GM12878 (cell line): ENCODE results near the gene DTX3. TPM values are rescaled to one million over a fixed set of nuclear protein-coding genes. Genes with fewer than 3 reads are reported as not detected.

Experiments used
- ATAC-seq: fragments of 200-7000 bp; cut with Tn5 transposase; 3 replicates; pipeline ENCODE4 v1.9.1; 2020; ENCODE audit warnings: mild to moderate bottlenecking, moderate library complexity
- BruUV-seq: library from RNA; stranded (reverse); fragments of 400-500 nt; replicated peaks from 2 replicates; lab custom pipeline; 2021; lab: Mats Ljungman, UMichigan
- CTCF ChIA-PET: fragments of 300-600 bp; sonication (Branson Sonifier 250); formaldehyde crosslinking; extraction: SDS; loops from one replicate; lab custom pipeline; 2021; ENCODE audit warnings: inconsistent platforms; lab: Yijun Ruan, JAX
- POLR2A ChIA-PET: fragments of 350-600 bp; formaldehyde crosslinking; extraction: SDS; loops from one replicate; lab custom pipeline; 2021; ENCODE audit warnings: inconsistent platforms; lab: Charles Lee
- RAD21 ChIA-PET: fragments of 300-600 bp; sonication (Branson Sonifier 250); formaldehyde crosslinking; loops from one replicate; lab custom pipeline; 2023; ENCODE audit warnings: antibody characterized with exemption; ENCODE audit not compliant: unreplicated experiment; lab: Charles Lee
- SMC1A ChIA-PET: fragments of 300-600 bp; sonication (Branson Sonifier 250); formaldehyde crosslinking; loops from one replicate; lab custom pipeline; 2023; ENCODE audit not compliant: unreplicated experiment, uncharacterized antibody; lab: Charles Lee
- DNase-seq: peaks from one replicate; pipeline ENCODE4 v3.0.0-alpha.2; 2011; ENCODE audit warnings: low read depth, low spot score
- FAIRE-seq: peaks from 3 replicates; lab custom pipeline; 2011; peaks lifted over from hg19 to GRCh38; lab: Jason Lieb, UNC
- H2AFZ ChIP-seq: 2 replicates; pipeline ENCODE4 v1.6.0; 2011; ENCODE audit warnings: low read depth, low read length, control low read depth; ENCODE audit not compliant: control insufficient read depth
- H3K27ac ChIP-seq: 2 replicates; pipeline ENCODE4 v1.5.1; 2011; ENCODE audit warnings: control low read depth; ENCODE audit not compliant: control insufficient read depth, insufficient read depth
- H3K27me3 ChIP-seq, 2 experiments: replicated peaks in 1 of 2; 2 replicates each; pipeline versions ENCODE4 v1.6.0 to v1.6.1; 2011; ENCODE audit warnings: low read length in 1 of 2; ENCODE audit not compliant: control insufficient read depth in 2 of 2, insufficient read depth in 2 of 2
- H3K36me3 ChIP-seq, 2 experiments: 2 replicates each; pipeline ENCODE4 v1.5.1; 2011; ENCODE audit warnings: low read length in 1 of 2; ENCODE audit not compliant: control insufficient read depth in 2 of 2, insufficient read depth in 2 of 2
- H3K4me1 ChIP-seq: 2 replicates; pipeline ENCODE4 v1.6.1; 2011; ENCODE audit warnings: mild to moderate bottlenecking, low read length, moderate library complexity, mixed read lengths; ENCODE audit not compliant: control insufficient read depth, insufficient read depth
- H3K4me2 ChIP-seq: 2 replicates; pipeline ENCODE4 v1.6.0; 2011; ENCODE audit warnings: control low read depth; ENCODE audit not compliant: control insufficient read depth, insufficient read depth
- H3K4me3 ChIP-seq: fragments of 200-600 bp; sonication (generic); 2 replicates; pipeline ENCODE4 v1.5.1; 2016
- H3K79me2 ChIP-seq: 2 replicates; pipeline ENCODE4 v1.6.0; 2011; ENCODE audit warnings: low read length; ENCODE audit not compliant: control insufficient read depth, insufficient read depth
- H3K9ac ChIP-seq: 2 replicates; pipeline ENCODE4 v1.8.0; 2011; ENCODE audit warnings: low read length, control low read depth, mixed read lengths; ENCODE audit not compliant: control insufficient read depth, insufficient read depth
- H3K9me3 ChIP-seq: replicated peaks from 3 replicates; pipeline ENCODE4 v1.5.1; 2011; ENCODE audit warnings: mild to moderate bottlenecking, low read length; ENCODE audit not compliant: control insufficient read depth, insufficient read depth
- H4K20me1 ChIP-seq: 2 replicates; pipeline ENCODE4 v1.6.0; 2011; ENCODE audit not compliant: control insufficient read depth, insufficient read depth
- CBFB ChIP-seq: IDR thresholded peaks from 2 replicates; pipeline ENCODE4 v1.6.1; 2016; ENCODE audit warnings: antibody characterized with exemption, low read depth
- EGR1 ChIP-seq, 2 experiments: IDR thresholded peaks; 1 replicate in 1 of 2; 2 replicates in 1 of 2; pipeline ENCODE4 v1.6.1; 2011 to 2012; ENCODE audit warnings: low read depth in 2 of 2, low read length in 2 of 2, borderline replicate concordance in 1 of 2, mild to moderate bottlenecking in 1 of 2, moderate library complexity in 1 of 2
- EP300 ChIP-seq, 2 experiments: fragments of 150-350 bp in 1 of 2; IDR thresholded peaks; 2 replicates each; pipeline ENCODE4 v1.6.1; 2011 to 2012; ENCODE audit warnings: low read depth in 2 of 2, low read length in 2 of 2, borderline replicate concordance in 1 of 2, improper control_type of control experiment in 1 of 2, inconsistent platforms in 1 of 2; ENCODE audit not compliant: control insufficient read depth in 1 of 2
- FOXK2 ChIP-seq: fragments of 450-650 bp; IDR thresholded peaks from 2 replicates; pipeline ENCODE4 v1.6.1; 2017; ENCODE audit warnings: mild to moderate bottlenecking, moderate library complexity
- FOXM1 ChIP-seq: IDR thresholded peaks from 2 replicates; pipeline ENCODE4 v1.6.1; 2012; ENCODE audit warnings: low read depth, mild to moderate bottlenecking, inconsistent platforms, low read length, moderate library complexity
- IKZF2 ChIP-seq, 2 experiments: fragments of 450-650 bp; IDR thresholded peaks; 2 replicates each; pipeline ENCODE4 v1.6.1; 2017; ENCODE audit warnings: mild to moderate bottlenecking in 2 of 2, moderate library complexity in 2 of 2
- MTA2 ChIP-seq: fragments of 450-650 bp; IDR thresholded peaks from 2 replicates; pipeline ENCODE4 v1.6.1; 2016; ENCODE audit warnings: low read depth, mild to moderate bottlenecking, moderate library complexity
- PAX5 ChIP-seq: IDR thresholded peaks from 2 replicates; pipeline ENCODE4 v1.6.1; 2011; ENCODE audit warnings: low read depth, low read length, borderline replicate concordance
- POU2F2 ChIP-seq: IDR thresholded peaks from 3 replicates; pipeline ENCODE4 v1.6.1; 2011; ENCODE audit warnings: low read depth, mild to moderate bottlenecking, low read length, borderline replicate concordance
- SP1 ChIP-seq: IDR thresholded peaks from one replicate; pipeline ENCODE4 v1.6.1; 2011; ENCODE audit warnings: low read depth, low read length
- SUZ12 ChIP-seq: fragments of 200-600 bp; sonication (generic); IDR thresholded peaks from one replicate; pipeline ENCODE4 v1.6.1; 2018; ENCODE audit warnings: antibody characterized with exemption, mild to moderate bottlenecking; ENCODE audit not compliant: unreplicated experiment
- TCF7 ChIP-seq: IDR thresholded peaks from 2 replicates; pipeline ENCODE4 v1.6.1; 2014; ENCODE audit warnings: antibody characterized with exemption, borderline replicate concordance
- ZNF622 ChIP-seq: fragments of 450-650 bp; IDR thresholded peaks from 2 replicates; pipeline ENCODE4 v1.6.1; 2017; ENCODE audit warnings: mild to moderate bottlenecking, inconsistent platforms
- WGBS: methylation state at CpG from one replicate; pipeline ENCODE4 v1.1.6; 2016; ENCODE audit warnings: low lambda C conversion rate; ENCODE audit not compliant: insufficient replicate concordance, insufficient coverage; ENCODE audit errors: missing lambda C conversion rate; 5-methylcytosine and 5-hydroxymethylcytosine counted together
- in situ Hi-C: fragments of 300-500 bp; cut with MboI; formaldehyde crosslinking; loops from 9 replicates; pipeline ENCODE4 v1.14.3; 2018; ENCODE audit warnings: mixed read lengths
- intact Hi-C: fragments of 100-400 bp; cut with micrococcal nuclease; formaldehyde crosslinking; loops from one replicate; pipeline ENCODE4 v1.14.2; 2022; ENCODE audit not compliant: unreplicated experiment
- polyA plus RNA-seq, 11 experiments: library from polyadenylated mRNA; depleted of rRNA in 4 of 11; unstranded in 6 of 11; stranded (reverse) in 5 of 11; fragments of >200 nt; fragmentation: Nextera tagmentation in 4 of 11; fragmentation: Illumina TruSeq in 1 of 11; extraction: Ambion mirVana in 4 of 11; extraction: Trizol in 1 of 11; gene quantifications; 1 replicate in 1 of 11; 2 replicates in 10 of 11; pipeline versions ENCODE4 v1.2.1 to v1.2.3, GENCODE V29; 2011 to 2016; ENCODE audit warnings: inconsistent platforms in 2 of 11, missing spikeins in 2 of 11, low read depth in 1 of 11
- total RNA-seq, 4 experiments: library from RNA; depleted of rRNA in 3 of 4; stranded (reverse); fragments of >200 nt in 3 of 4; fragmentation: Illumina TruSeq in 1 of 4; extraction: Trizol in 1 of 4; gene quantifications; 2 replicates each; pipeline versions ENCODE4 v1.2.1 to v1.2.3, GENCODE V29; 2013 to 2021
- TF ChIP-seq, protein P1 (sequence below): fragments of 450-650 bp; IDR thresholded peaks from 2 replicates; pipeline ENCODE4 v1.6.1; 2017; ENCODE audit warnings: low read depth, mild to moderate bottlenecking, moderate library complexity
- TF ChIP-seq, protein P2 (sequence below): fragments of 450-650 bp; IDR thresholded peaks from 2 replicates; pipeline ENCODE4 v1.6.1; 2017; ENCODE audit warnings: borderline replicate concordance
- TF ChIP-seq, protein P3 (sequence below): IDR thresholded peaks from 2 replicates; pipeline ENCODE4 v1.6.1; 2011; ENCODE audit warnings: low read depth, mild to moderate bottlenecking, low read length, moderate library complexity, borderline replicate concordance; ENCODE audit errors: extremely low read depth
- TF ChIP-seq, protein P4 (sequence below): IDR thresholded peaks from 2 replicates; pipeline ENCODE4 v1.6.1; 2011; ENCODE audit warnings: borderline replicate concordance, low read depth, mild to moderate bottlenecking, moderate library complexity, low read length; ENCODE audit not compliant: insufficient read depth, poor library complexity, severe bottlenecking

DTX3 gene
- total and polyA plus RNA-seq, 10 of the 15 experiments (the other 5 are each of a cell fraction or from before 2014, with no cell fraction given), result 1.1 to 13.6 (median 5.6) TPM

DNA sequence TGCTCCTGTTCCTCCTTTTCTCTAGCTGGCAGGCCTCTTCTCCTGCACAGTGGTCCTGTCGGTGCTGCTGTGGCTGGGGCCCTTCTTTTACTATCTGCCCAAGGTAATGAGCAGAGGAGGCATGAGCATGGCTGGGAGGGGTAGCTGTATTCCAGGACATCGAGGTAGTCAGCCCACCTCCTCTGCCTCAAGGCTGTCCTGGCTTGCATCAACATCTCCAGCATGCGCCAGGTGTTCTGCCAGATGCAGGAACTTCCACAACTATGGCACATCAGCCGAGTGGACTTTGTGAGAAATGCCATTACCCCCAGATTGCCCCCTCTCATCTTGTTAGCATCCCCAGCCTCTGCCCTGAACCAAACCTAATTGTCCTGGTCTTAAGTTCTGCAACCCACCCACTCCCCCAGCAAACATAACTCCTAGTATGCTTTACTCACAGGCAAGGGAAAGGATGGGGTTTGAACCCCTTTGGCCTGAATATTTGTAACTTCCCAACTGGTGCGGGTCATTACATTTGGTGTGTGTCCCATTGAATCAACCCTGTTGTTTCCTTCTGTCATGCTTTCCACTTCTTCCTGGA, 19.3 kb downstream of the DTX3 start (continued):
- TF ChIP-seq SP1, result no peak
- TF ChIP-seq IKZF2 (IDR thresholded peaks at IDR 0.05), result no peak
- no peak for TF ChIP-seq EGR1 (IDR thresholded peaks at IDR 0.05; ENCODE audit: borderline replicate concordance in 1 of 2, low read depth in 2 of 2, low read length in 2 of 2)
- no peak for TF ChIP-seq EP300 (IDR thresholded peaks at IDR 0.05; ENCODE audit: borderline replicate concordance in 1 of 2, control insufficient read depth in 1 of 2, low read depth in 2 of 2, low read length in 2 of 2)
- TF ChIP-seq, protein P1, sequence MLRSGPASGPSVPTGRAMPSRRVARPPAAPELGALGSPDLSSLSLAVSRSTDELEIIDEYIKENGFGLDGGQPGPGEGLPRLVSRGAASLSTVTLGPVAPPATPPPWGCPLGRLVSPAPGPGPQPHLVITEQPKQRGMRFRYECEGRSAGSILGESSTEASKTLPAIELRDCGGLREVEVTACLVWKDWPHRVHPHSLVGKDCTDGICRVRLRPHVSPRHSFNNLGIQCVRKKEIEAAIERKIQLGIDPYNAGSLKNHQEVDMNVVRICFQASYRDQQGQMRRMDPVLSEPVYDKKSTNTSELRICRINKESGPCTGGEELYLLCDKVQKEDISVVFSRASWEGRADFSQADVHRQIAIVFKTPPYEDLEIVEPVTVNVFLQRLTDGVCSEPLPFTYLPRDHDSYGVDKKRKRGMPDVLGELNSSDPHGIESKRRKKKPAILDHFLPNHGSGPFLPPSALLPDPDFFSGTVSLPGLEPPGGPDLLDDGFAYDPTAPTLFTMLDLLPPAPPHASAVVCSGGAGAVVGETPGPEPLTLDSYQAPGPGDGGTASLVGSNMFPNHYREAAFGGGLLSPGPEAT, result no peak
- no peak for TF ChIP-seq FOXM1
- no peak for TF ChIP-seq SUZ12

DNA sequence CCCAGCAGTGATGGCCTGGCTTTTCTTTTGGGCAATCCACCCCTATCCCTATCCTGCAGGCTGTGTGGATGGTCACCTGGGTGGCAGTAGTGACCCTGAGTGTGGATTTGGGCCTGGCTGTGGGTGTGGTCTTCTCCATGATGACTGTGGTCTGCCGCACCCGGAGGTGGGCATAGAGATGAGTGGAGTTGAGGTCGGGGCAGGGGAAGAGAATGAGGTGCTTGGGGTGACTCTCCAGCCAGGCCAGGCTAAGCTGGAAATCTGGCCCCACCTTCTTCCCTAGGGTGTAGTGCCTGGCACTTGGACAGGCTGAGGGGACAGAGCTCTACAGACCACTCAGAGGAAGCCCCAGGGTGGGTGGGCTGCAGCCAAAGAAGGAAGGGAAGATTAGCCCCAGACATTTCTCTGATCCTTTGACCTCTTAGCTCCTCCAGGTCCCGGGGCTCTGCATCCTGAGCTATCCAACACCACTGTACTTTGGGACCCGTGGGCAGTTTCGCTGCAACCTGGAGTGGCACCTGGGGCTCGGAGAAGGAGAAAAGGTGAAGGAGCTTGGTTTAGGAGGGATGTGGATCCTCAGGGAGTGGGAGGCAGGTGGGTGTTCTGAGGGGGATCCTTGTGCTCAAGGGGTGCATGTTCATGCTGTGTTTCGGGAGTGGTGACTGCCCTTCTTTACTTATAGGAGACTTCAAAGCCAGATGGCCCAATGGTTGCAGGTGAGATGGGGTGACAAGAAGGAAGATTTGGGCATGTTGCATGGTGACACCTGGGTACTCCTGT, 20.0 kb downstream of the DTX3 start:
- Histone ChIP-seq H3K4me2 (no peak overlapping the region), H3K4me1 (peaks cover 6% of the 10 kb centered on the region), H3K9me3 (no peaks in the 10 kb centered on the region), H3K27ac (no peak overlapping the region), H3K27me3 (peaks cover 32 to 35% of the 10 kb centered on the region in 2 experiments; a peak in 3 of 4 replicates), H3K36me3 (no peaks in the 10 kb centered on the region), H3K4me3 (no peak overlapping the region), H4K20me1 (no peaks in the 10 kb centered on the region), H3K9ac (no peak overlapping the region), H3K79me2 (no peaks in the 10 kb centered on the region), H2AFZ (no peak overlapping the region)
- ChIA-PET SMC1A (no interaction called here), CTCF (interaction anchor here (2.3 to 7.8 kb wide), 2 partner anchors 10 to 42 kb away, joined by 12 to 119 read pairs; no protein-coding TSS in a partner anchor), POLR2A (no interaction called here), RAD21 (interaction anchor here (0.6 kb wide), 1 partner anchor 211 kb away, joined by 3 read pairs; no protein-coding TSS in a partner anchor)
- intact Hi-C loops (loop anchor here (5.0 kb wide), 1 partner anchor 167 kb away; the partner anchor contains the start of genes GLI1 and INHBE), in situ Hi-C loops (no loop called here)
- DNase-seq (no peak), ATAC-seq (no peak), FAIRE-seq (no peak)
- 32% methylated on average over 8 of the region's 8 CpGs for WGBS
- no TSS peak for BruUV-seq
- no peak for TF ChIP-seq PAX5
- TF ChIP-seq, protein P2, sequence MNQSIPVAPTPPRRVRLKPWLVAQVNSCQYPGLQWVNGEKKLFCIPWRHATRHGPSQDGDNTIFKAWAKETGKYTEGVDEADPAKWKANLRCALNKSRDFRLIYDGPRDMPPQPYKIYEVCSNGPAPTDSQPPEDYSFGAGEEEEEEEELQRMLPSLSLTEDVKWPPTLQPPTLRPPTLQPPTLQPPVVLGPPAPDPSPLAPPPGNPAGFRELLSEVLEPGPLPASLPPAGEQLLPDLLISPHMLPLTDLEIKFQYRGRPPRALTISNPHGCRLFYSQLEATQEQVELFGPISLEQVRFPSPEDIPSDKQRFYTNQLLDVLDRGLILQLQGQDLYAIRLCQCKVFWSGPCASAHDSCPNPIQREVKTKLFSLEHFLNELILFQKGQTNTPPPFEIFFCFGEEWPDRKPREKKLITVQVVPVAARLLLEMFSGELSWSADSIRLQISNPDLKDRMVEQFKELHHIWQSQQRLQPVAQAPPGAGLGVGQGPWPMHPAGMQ, result no peak
- TF ChIP-seq POU2F2, result no peak
- no peak for TF ChIP-seq TCF7
- TF ChIP-seq, protein P3, sequence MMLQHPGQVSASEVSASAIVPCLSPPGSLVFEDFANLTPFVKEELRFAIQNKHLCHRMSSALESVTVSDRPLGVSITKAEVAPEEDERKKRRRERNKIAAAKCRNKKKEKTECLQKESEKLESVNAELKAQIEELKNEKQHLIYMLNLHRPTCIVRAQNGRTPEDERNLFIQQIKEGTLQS, result no peak
- TF ChIP-seq CBFB, result no peak
- no peak for TF ChIP-seq MTA2
- TF ChIP-seq, protein P4, sequence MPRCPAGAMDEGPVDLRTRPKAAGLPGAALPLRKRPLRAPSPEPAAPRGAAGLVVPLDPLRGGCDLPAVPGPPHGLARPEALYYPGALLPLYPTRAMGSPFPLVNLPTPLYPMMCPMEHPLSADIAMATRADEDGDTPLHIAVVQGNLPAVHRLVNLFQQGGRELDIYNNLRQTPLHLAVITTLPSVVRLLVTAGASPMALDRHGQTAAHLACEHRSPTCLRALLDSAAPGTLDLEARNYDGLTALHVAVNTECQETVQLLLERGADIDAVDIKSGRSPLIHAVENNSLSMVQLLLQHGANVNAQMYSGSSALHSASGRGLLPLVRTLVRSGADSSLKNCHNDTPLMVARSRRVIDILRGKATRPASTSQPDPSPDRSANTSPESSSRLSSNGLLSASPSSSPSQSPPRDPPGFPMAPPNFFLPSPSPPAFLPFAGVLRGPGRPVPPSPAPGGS, result no peak
- TF ChIP-seq ZNF622, result no peak
- no peak for TF ChIP-seq FOXK2
